GM23338 (cell line): ENCODE measurements around the gene WNT11. TPM values are rescaled to one million over a fixed set of nuclear protein-coding genes. Genes with fewer than 3 reads are reported as not detected.

Experiments
- ATAC-seq: fragments of 200-7000 bp; cut with Tn5 transposase; 3 replicates; pipeline ENCODE4 v1.9.1; 2020
- DNase-seq: peaks from one replicate; pipeline ENCODE4 v3.0.0-alpha.2; 2015; ENCODE audit warnings: low spot score
- H2AFZ ChIP-seq: fragments of 200-600 bp; sonication (generic); 2 replicates; pipeline ENCODE4 v1.8.0; 2016; ENCODE audit warnings: antibody characterized with exemption, mild to moderate bottlenecking, moderate library complexity
- H3F3A ChIP-seq: fragments of 200-600 bp; sonication (generic); replicated peaks from 2 replicates; pipeline ENCODE4 v1.8.0; 2017; ENCODE audit warnings: antibody characterized with exemption, mixed run types, low read depth
- H3K27ac ChIP-seq: fragments of 200-600 bp; sonication (generic); 2 replicates; pipeline ENCODE4 v1.6.1; 2016; ENCODE audit warnings: low read depth
- H3K27me3 ChIP-seq: fragments of 200-600 bp; sonication (generic); 2 replicates; pipeline ENCODE4 v1.8.0; 2016; ENCODE audit warnings: mild to moderate bottlenecking, mixed run types, moderate library complexity; ENCODE audit not compliant: insufficient read depth
- H3K36me3 ChIP-seq: fragments of 200-600 bp; sonication (generic); 2 replicates; pipeline ENCODE4 v1.8.0; 2016; ENCODE audit warnings: mild to moderate bottlenecking; ENCODE audit not compliant: insufficient read depth
- H3K4me1 ChIP-seq: fragments of 200-600 bp; sonication (generic); 2 replicates; pipeline ENCODE4 v1.8.0; 2016; ENCODE audit warnings: mild to moderate bottlenecking, moderate library complexity; ENCODE audit not compliant: insufficient read depth
- H3K4me2 ChIP-seq: fragments of 200-600 bp; sonication (generic); 2 replicates; pipeline ENCODE4 v1.7.1; 2017; ENCODE audit warnings: mixed run types
- H3K4me3 ChIP-seq: fragments of 200-600 bp; sonication (generic); 2 replicates; pipeline ENCODE4 v1.6.1; 2016; ENCODE audit warnings: mixed run types
- H3K79me2 ChIP-seq: fragments of 200-600 bp; sonication (generic); replicated peaks from 2 replicates; pipeline ENCODE4 v1.8.0; 2017; ENCODE audit warnings: mild to moderate bottlenecking; ENCODE audit not compliant: insufficient read depth
- H3K9me2 ChIP-seq: fragments of 200-600 bp; sonication (generic); 2 replicates; pipeline ENCODE4 v1.8.0; 2017; ENCODE audit not compliant: insufficient read depth
- H4K20me1 ChIP-seq: fragments of 200-600 bp; sonication (generic); replicated peaks from 2 replicates; pipeline ENCODE4 v1.8.0; 2017; ENCODE audit warnings: mild to moderate bottlenecking; ENCODE audit not compliant: insufficient read depth
- H3K27ac Mint-ChIP-seq: 2 replicates; pipeline ENCODE4 v1.8.0; 2020; ENCODE audit warnings: inconsistent platforms, mild to moderate bottlenecking, moderate library complexity, mixed read lengths
- H3K27me3 Mint-ChIP-seq: 3 replicates; pipeline ENCODE4 v1.8.0; 2022; ENCODE audit warnings: low read depth, mild to moderate bottlenecking, moderate library complexity, mixed read lengths, inconsistent platforms; ENCODE audit not compliant: insufficient read depth, poor library complexity
- H3K36me3 Mint-ChIP-seq: 3 replicates; pipeline ENCODE4 v1.8.0; 2021; ENCODE audit warnings: low read depth, mild to moderate bottlenecking, inconsistent platforms, moderate library complexity, mixed read lengths
- H3K4me1 Mint-ChIP-seq: 3 replicates; pipeline ENCODE4 v1.8.0; 2020; ENCODE audit warnings: mild to moderate bottlenecking, inconsistent platforms, mixed read lengths
- H3K4me3 Mint-ChIP-seq: 3 replicates; pipeline ENCODE4 v1.8.0; 2021; ENCODE audit warnings: moderate library complexity, mild to moderate bottlenecking, inconsistent platforms, mixed read lengths
- H3K9me3 Mint-ChIP-seq: 3 replicates; pipeline ENCODE4 v1.8.0; 2020; ENCODE audit warnings: moderate library complexity, mild to moderate bottlenecking, inconsistent platforms, mixed read lengths
- CREB1 ChIP-seq: fragments of 250-450 bp; sonication (Bioruptor Pico); IDR thresholded peaks from 2 replicates; pipeline ENCODE4 v1.5.0; 2020; ENCODE audit warnings: low read depth, mild to moderate bottlenecking, moderate library complexity
- JUNB ChIP-seq: IDR thresholded peaks from one replicate; pipeline ENCODE4 v1.6.1; 2016; ENCODE audit warnings: antibody characterized with exemption; ENCODE audit not compliant: unreplicated experiment
- POLR2AphosphoS5 ChIP-seq: IDR thresholded peaks from 2 replicates; pipeline ENCODE4 v1.6.1; 2016; ENCODE audit warnings: antibody characterized with exemption, low read depth
- REST ChIP-seq: IDR thresholded peaks from one replicate; pipeline ENCODE4 v1.6.1; 2018; ENCODE audit warnings: antibody characterized with exemption; ENCODE audit not compliant: unreplicated experiment
- STAT1 ChIP-seq: IDR thresholded peaks from one replicate; pipeline ENCODE4 v1.6.1; 2016; ENCODE audit warnings: antibody characterized with exemption; ENCODE audit not compliant: unreplicated experiment
- ZNF114 ChIP-seq: fragments of 250-450 bp; sonication (Bioruptor Pico); IDR thresholded peaks from 2 replicates; pipeline ENCODE4 v1.5.0; 2020; ENCODE audit warnings: mild to moderate bottlenecking, moderate library complexity
- ZNF331 ChIP-seq: fragments of 250-450 bp; sonication (Bioruptor Pico); IDR thresholded peaks from 2 replicates; pipeline ENCODE4 v1.5.0; 2020; ENCODE audit warnings: low read depth, mild to moderate bottlenecking, moderate library complexity
- ZNF462 ChIP-seq: fragments of 250-450 bp; sonication (Bioruptor Pico); IDR thresholded peaks from 2 replicates; pipeline ENCODE4 v1.5.0; 2020; ENCODE audit warnings: mild to moderate bottlenecking, moderate library complexity
- polyA plus RNA-seq: library from polyadenylated mRNA; unstranded; fragments of >200 nt; fragmentation: Nextera tagmentation; extraction: Ambion mirVana; gene quantifications from 2 replicates; pipeline ENCODE4 v1.2.1, GENCODE V29; 2016
- total RNA-seq: library from RNA; depleted of rRNA; stranded (reverse); fragments of >200 nt; shearing (Covaris generic); gene quantifications from 2 replicates; pipeline ENCODE4 v1.2.3, GENCODE V29; 2014
- TF ChIP-seq, protein P1 (sequence below): IDR thresholded peaks from 2 replicates; pipeline ENCODE4 v1.6.1; 2016; ENCODE audit warnings: antibody characterized with exemption
- TF ChIP-seq, protein P2 (sequence below), 2 experiments: fragments of 200-600 bp in 1 of 2; sonication (generic) in 1 of 2; conservative IDR thresholded peaks; 2 replicates each; pipeline versions ENCODE4 v1.5.1 to v1.6.1; 2016 to 2017; ENCODE audit warnings: antibody characterized with exemption in 2 of 2, low read depth in 2 of 2, mild to moderate bottlenecking in 2 of 2, moderate library complexity in 1 of 2

WNT11 gene
- total and polyA plus RNA-seq, 2 experiments from 2014 or later: 0.44 to 0.56 TPM

DNA sequence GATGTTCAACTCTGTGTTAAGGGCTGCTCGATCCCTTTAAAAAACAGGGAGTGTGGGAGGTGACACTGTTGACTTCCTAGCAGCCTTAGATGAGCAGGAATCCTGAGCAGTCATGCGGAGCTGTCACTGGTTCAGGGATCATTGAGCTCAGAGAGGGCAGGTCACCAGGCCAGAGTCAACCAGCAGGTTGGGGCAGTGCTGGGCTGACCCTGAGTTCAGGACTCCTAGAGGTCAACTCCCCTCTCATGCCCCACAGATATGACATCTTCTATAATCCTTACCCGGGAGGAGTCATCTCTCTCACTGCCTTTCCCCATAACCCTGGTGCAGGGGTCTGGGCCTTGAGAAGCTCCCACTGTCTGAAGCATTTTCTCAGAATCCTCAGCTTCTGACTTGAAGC, 12.9 kb upstream of the WNT11 start:
- no peak overlapping the region for H3K4me2 ChIP-seq
- no peak overlapping the region for H3K27ac Mint-ChIP-seq
- no peaks in the 10 kb centered on the region for H3K9me3 Mint-ChIP-seq
- no peak overlapping the region for H3K27ac ChIP-seq
- H3K4me1 Mint-ChIP-seq: peaks cover 8% of the 10 kb centered on the region
- H3K9me2 ChIP-seq: no peaks in the 10 kb centered on the region
- H2AFZ ChIP-seq: no peak overlapping the region
- TF ChIP-seq ZNF462 (CRISPR knock-in tag) (no peak), REST (no peak), JUNB (no peak), ZNF114 (CRISPR knock-in tag) (no peak), POLR2AphosphoS5 (no peak), ZNF331 (CRISPR knock-in tag) (no peak), CREB1 (CRISPR knock-in tag) (no peak), STAT1 (no peak)
- TF ChIP-seq, protein P1, sequence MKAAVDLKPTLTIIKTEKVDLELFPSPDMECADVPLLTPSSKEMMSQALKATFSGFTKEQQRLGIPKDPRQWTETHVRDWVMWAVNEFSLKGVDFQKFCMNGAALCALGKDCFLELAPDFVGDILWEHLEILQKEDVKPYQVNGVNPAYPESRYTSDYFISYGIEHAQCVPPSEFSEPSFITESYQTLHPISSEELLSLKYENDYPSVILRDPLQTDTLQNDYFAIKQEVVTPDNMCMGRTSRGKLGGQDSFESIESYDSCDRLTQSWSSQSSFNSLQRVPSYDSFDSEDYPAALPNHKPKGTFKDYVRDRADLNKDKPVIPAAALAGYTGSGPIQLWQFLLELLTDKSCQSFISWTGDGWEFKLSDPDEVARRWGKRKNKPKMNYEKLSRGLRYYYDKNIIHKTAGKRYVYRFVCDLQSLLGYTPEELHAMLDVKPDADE: no peak
- TF ChIP-seq, protein P2, sequence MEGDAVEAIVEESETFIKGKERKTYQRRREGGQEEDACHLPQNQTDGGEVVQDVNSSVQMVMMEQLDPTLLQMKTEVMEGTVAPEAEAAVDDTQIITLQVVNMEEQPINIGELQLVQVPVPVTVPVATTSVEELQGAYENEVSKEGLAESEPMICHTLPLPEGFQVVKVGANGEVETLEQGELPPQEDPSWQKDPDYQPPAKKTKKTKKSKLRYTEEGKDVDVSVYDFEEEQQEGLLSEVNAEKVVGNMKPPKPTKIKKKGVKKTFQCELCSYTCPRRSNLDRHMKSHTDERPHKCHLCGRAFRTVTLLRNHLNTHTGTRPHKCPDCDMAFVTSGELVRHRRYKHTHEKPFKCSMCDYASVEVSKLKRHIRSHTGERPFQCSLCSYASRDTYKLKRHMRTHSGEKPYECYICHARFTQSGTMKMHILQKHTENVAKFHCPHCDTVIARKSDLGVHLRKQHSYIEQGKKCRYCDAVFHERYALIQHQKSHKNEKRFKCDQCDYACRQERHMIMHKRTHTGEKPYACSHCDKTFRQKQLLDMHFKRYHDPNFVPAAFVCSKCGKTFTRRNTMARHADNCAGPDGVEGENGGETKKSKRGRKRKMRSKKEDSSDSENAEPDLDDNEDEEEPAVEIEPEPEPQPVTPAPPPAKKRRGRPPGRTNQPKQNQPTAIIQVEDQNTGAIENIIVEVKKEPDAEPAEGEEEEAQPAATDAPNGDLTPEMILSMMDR (conservative IDR thresholded peaks at IDR 0.05; ENCODE audit: low read depth in 2 of 2): no peak
- H3K4me1 ChIP-seq: no peaks in the 10 kb centered on the region
- no peaks in the 10 kb centered on the region for H3K27me3 ChIP-seq
- no peak overlapping the region for H3K4me3 ChIP-seq
- peaks cover 20% of the 10 kb centered on the region for H3K27me3 Mint-ChIP-seq
- ATAC-seq: no peak
- no peaks in the 10 kb centered on the region for H3K79me2 ChIP-seq
- no peaks in the 10 kb centered on the region for H3K36me3 Mint-ChIP-seq
- no peak for DNase-seq
- no peaks in the 10 kb centered on the region for H3F3A ChIP-seq
- H3K4me3 Mint-ChIP-seq: no peak overlapping the region
- H3K36me3 ChIP-seq: no peaks in the 10 kb centered on the region
- no peaks in the 10 kb centered on the region for H4K20me1 ChIP-seq
